Measurements from ENCODE around the gene ACRV1. TPM values are rescaled to one million over a fixed set of nuclear protein-coding genes. Genes with fewer than 3 reads are reported as not detected.

ACRV1 gene
- total RNA-seq, 4 donors from 2014 or later, result not detected

GRCh38 chr11:125701858-125702621, 21.4 kb upstream of the ACRV1 start:
- intact Hi-C loops (cut with DNase I; ENCODE audit: low total_unique reads) (no loop called here), in situ Hi-C loops (cut with MboI; ENCODE audit: low sequenced_read_pairs in 4 of 4) (no loop called here)
- H3K36me3 ChIP-seq, result no peaks in the 10 kb centered on the region
- DNase-seq (no peak), ATAC-seq (no peak)
- no peak overlapping the region for H3K4me3 ChIP-seq
- H3K27me3 ChIP-seq, result no peaks in the 10 kb centered on the region
- TF ChIP-seq POLR2A (IDR thresholded peaks at IDR 0.05) (no peak), CTCF (IDR thresholded peaks at IDR 0.05 in 4 of 5, conservative IDR thresholded peaks at IDR 0.05 in 1 of 5) (no peak)
- H3K4me1 ChIP-seq, result no peaks in the 10 kb centered on the region
- H3K27ac ChIP-seq, result no peak overlapping the region
- H3K9me3 ChIP-seq, result no peaks in the 10 kb centered on the region

GRCh38 chr11:125701018-125701610, 20.5 kb upstream of the ACRV1 start:
- no peaks in the 10 kb centered on the region for H3K9me3 ChIP-seq
- no peaks in the 10 kb centered on the region for H3K27me3 ChIP-seq
- ATAC-seq (no peak), DNase-seq (no peak)
- intact Hi-C loops (cut with DNase I; ENCODE audit: low total_unique reads) (no loop called here), in situ Hi-C loops (cut with MboI; ENCODE audit: low sequenced_read_pairs in 4 of 4) (no loop called here)
- no peak overlapping the region for H3K4me3 ChIP-seq
- TF ChIP-seq CTCF (IDR thresholded peaks at IDR 0.05 in 4 of 5, conservative IDR thresholded peaks at IDR 0.05 in 1 of 5) (no peak), POLR2A (IDR thresholded peaks at IDR 0.05) (no peak)
- no peaks in the 10 kb centered on the region for H3K4me1 ChIP-seq
- no peaks in the 10 kb centered on the region for H3K36me3 ChIP-seq
- no peak overlapping the region for H3K27ac ChIP-seq

DNA sequence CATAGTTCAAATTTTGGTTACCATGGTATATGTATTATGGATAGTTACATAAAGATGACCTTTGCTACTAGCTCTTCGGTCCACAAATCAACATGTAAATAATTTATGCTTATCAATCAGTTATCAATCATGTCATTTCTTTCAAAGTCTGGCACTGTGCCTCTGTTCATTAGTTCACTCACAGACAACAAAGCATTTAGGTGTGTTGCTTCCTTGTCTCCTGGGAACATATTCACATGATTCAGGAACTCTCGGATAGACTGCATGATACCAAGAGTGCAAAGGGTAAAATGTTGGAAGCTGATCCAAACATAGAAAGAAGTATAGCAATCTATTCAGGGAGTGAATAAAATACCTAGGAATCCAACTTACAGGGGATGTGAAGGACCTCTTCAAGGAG, 14.3 kb upstream of the ACRV1 start:
- H3K4me3 ChIP-seq, result no peak overlapping the region
- H3K36me3 ChIP-seq, result no peaks in the 10 kb centered on the region
- no peaks in the 10 kb centered on the region for H3K9me3 ChIP-seq
- no peaks in the 10 kb centered on the region for H3K27me3 ChIP-seq
- in situ Hi-C loops (cut with MboI; ENCODE audit: low sequenced_read_pairs in 4 of 4) (loop anchor here in 1 of 4 donors (25.0 kb wide), 1 partner anchor 158 kb away; no protein-coding TSS in a partner anchor), intact Hi-C loops (cut with DNase I; ENCODE audit: low total_unique reads) (no loop called here)
- no peaks in the 10 kb centered on the region for H3K4me1 ChIP-seq
- TF ChIP-seq CTCF (IDR thresholded peaks at IDR 0.05 in 4 of 5, conservative IDR thresholded peaks at IDR 0.05 in 1 of 5) (no peak), POLR2A (IDR thresholded peaks at IDR 0.05) (no peak)
- H3K27ac ChIP-seq, result no peak overlapping the region
- DNase-seq (no peak), ATAC-seq (no peak)

DNA sequence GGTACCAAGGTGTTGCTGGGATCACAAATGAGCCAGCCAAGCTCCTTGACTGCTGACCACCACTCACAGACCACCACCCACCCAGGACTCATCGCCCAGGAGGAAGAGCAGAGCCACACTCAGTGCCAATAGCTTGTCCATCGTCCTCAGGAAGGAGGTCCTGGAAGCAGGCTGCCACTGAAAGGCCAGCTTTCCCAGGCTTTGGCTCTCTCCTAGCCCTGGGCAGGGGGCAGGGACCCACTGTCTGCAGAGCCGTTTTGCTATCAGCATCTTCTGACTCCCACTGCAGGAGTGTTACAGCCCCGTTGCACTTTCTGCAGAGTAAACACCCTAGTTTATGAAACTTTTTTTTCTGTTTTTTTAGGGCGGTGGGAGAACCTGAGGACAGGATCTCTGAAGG, 12.2 kb upstream of the ACRV1 start:
- no peak overlapping the region for H3K27ac ChIP-seq
- H3K4me3 ChIP-seq, result no peak overlapping the region
- DNase-seq, result no peak
- no peaks in the 10 kb centered on the region for H3K36me3 ChIP-seq
- intact Hi-C loops (cut with DNase I; ENCODE audit: low total_unique reads) (no loop called here), in situ Hi-C loops (cut with MboI; ENCODE audit: low sequenced_read_pairs in 4 of 4) (loop anchor here in 1 of 4 donors (25.0 kb wide), 1 partner anchor 156 kb away; no protein-coding TSS in a partner anchor)
- H3K9me3 ChIP-seq, result no peaks in the 10 kb centered on the region
- ATAC-seq, result no peak
- no peaks in the 10 kb centered on the region for H3K4me1 ChIP-seq
- no peak for TF ChIP-seq CTCF (IDR thresholded peaks at IDR 0.05 in 4 of 5, conservative IDR thresholded peaks at IDR 0.05 in 1 of 5)
- no peaks in the 10 kb centered on the region for H3K27me3 ChIP-seq

All from gastrocnemius medialis (tissue), 4 donors.